ENCODE data around the gene TMEM91. TPM values are rescaled to one million over a fixed set of nuclear protein-coding genes. Genes with fewer than 3 reads are reported as not detected.

TMEM91 gene
- total and polyA plus RNA-seq, 7 donors = 0.88 to 3.1 (median 2.0) TPM

- Histone ChIP-seq H3K4me1 (peaks cover 17% of the 10 kb centered on the region), H3K9me3 (no peaks in the 10 kb centered on the region), H3K4me3 (no peak overlapping the region), H3K36me3 (ENCODE audit: insufficient read depth in 1 of 2, low read depth in 1 of 2) (peaks cover 12 to 65% of the 10 kb centered on the region in 2 donors), H3K27me3 (ENCODE audit: insufficient read depth in 3 of 3, low read length in 2 of 3) (no peaks in the 10 kb centered on the region), H3K27ac (peak overlapping the region; percentile 83)
- TF ChIP-seq, protein P1, sequence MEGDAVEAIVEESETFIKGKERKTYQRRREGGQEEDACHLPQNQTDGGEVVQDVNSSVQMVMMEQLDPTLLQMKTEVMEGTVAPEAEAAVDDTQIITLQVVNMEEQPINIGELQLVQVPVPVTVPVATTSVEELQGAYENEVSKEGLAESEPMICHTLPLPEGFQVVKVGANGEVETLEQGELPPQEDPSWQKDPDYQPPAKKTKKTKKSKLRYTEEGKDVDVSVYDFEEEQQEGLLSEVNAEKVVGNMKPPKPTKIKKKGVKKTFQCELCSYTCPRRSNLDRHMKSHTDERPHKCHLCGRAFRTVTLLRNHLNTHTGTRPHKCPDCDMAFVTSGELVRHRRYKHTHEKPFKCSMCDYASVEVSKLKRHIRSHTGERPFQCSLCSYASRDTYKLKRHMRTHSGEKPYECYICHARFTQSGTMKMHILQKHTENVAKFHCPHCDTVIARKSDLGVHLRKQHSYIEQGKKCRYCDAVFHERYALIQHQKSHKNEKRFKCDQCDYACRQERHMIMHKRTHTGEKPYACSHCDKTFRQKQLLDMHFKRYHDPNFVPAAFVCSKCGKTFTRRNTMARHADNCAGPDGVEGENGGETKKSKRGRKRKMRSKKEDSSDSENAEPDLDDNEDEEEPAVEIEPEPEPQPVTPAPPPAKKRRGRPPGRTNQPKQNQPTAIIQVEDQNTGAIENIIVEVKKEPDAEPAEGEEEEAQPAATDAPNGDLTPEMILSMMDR (IDR thresholded peaks at IDR 0.05) = peak; percentile 40
- peak; percentile 59 to 68 for DNase-seq
- ATAC-seq = peak; percentile 75 to 94 (median 88)
- intact Hi-C loops (cut with DNase I) = loop anchor here in 1 of 2 donors (10.0 kb wide), 1 partner anchor 227 kb away; no protein-coding TSS in a partner anchor
- 34 to 54% (median 38%) methylated on average over 23 of the region's 23 CpGs for WGBS, 3 donors
These were observed 55.4 kb downstream of the TMEM91 start for GRCh38 chr19:41431426-41432386.

DNA sequence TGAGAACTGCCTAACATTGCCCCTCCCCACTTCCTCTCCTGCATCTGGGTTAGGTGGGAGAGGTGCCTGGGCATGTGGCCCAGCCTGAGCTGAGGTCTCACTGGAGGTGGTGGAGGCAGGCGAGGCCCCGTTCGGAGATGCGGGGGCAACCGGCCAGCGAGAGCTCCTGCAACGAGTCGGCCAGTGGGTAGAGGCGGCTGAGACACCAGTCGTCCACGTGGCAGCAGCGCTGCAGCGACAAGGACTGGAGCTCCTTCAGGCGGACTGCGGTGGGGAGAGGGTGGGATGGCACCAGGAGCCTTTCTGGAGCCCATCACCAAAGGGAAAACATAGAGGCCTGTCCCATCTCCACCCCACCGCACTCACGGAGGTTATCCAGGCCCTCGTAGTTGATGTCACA lies 56.8 kb downstream of the TMEM91 start:
- DNase-seq (no peak), ATAC-seq (no peak)
- Histone ChIP-seq H3K9me3 (no peaks in the 10 kb centered on the region), H3K27ac (no peak overlapping the region), H3K4me3 (no peak overlapping the region), H3K27me3 (ENCODE audit: insufficient read depth in 3 of 3, low read length in 2 of 3) (no peaks in the 10 kb centered on the region), H3K36me3 (ENCODE audit: insufficient read depth in 1 of 2, low read depth in 1 of 2) (peaks cover 13 to 78% of the 10 kb centered on the region in 2 donors), H3K4me1 (peaks cover 17% of the 10 kb centered on the region)
- TF ChIP-seq, protein P1 (IDR thresholded peaks at IDR 0.05) = no peak
- WGBS, 3 donors = 85 to 93% (median 90%) methylated on average over 18 of the region's 18 CpGs
- intact Hi-C loops (cut with DNase I) = loop anchor here in 1 of 2 donors (10.0 kb wide), 1 partner anchor 228 kb away; no protein-coding TSS in a partner anchor

Other genes with a start within 250 kb of the TMEM91 start
- 1 to 10 TPM in 1 of 4 donors, under 1 TPM in 3; 0.27 to 1.1 (median 0.62) TPM for gene CYP2S1, start 183.3 kb upstream of the TMEM91 start, total RNA-seq
- gene CYP2S1, start 183.3 kb upstream of the TMEM91 start, polyA plus RNA-seq = under 1 TPM; 0.10 to 0.56 (median 0.26) TPM
- 10 to 100 TPM in 2 of 4 donors, 1 to 10 TPM in 2; 8.4 to 13.6 (median 11.0) TPM for gene AXL, start 157.3 kb upstream of the TMEM91 start, total RNA-seq
- 1 to 10 TPM; 3.3 to 4.4 (median 4.3) TPM for gene AXL, start 157.3 kb upstream of the TMEM91 start, polyA plus RNA-seq
- 100 to 1,000 TPM in 2 of 4 donors, 10 to 100 TPM in 2; 82.2 to 129 (median 105) TPM for gene HNRNPUL1, start 112.2 kb upstream of the TMEM91 start, total RNA-seq
- gene HNRNPUL1, start 112.2 kb upstream of the TMEM91 start, polyA plus RNA-seq = 10 to 100 TPM; 54.3 to 82.3 (median 69.2) TPM
- 10 to 100 TPM; 15.5 to 25.7 (median 21.6) TPM for gene CCDC97, start 66.4 kb upstream of the TMEM91 start, total RNA-seq
- gene CCDC97, start 66.4 kb upstream of the TMEM91 start, polyA plus RNA-seq = 10 to 100 TPM; 13.7 to 23.7 (median 19.9) TPM
- 10 to 100 TPM in 2 of 4 donors, 1 to 10 TPM in 2; 8.2 to 10.8 (median 10.1) TPM for gene TGFB1, start 22.6 kb upstream of the TMEM91 start, total RNA-seq
- gene TGFB1, start 22.6 kb upstream of the TMEM91 start, polyA plus RNA-seq = 10 to 100 TPM in 1 of 3 donors, 1 to 10 TPM in 2; 2.8 to 10.5 (median 3.2) TPM
- 1 to 10 TPM; 1.7 to 2.5 (median 2.0) TPM for gene B9D2, start 12.4 kb upstream of the TMEM91 start, total RNA-seq
- 10 to 100 TPM in 1 of 3 donors, 1 to 10 TPM in 2; 7.9 to 13.1 (median 9.3) TPM for gene B9D2, start 12.4 kb upstream of the TMEM91 start, polyA plus RNA-seq
- gene EXOSC5, start 20.8 kb downstream of the TMEM91 start, total RNA-seq = 10 to 100 TPM; 25.4 to 42.3 (median 41.2) TPM
- gene EXOSC5, start 20.8 kb downstream of the TMEM91 start, polyA plus RNA-seq = 10 to 100 TPM; 34.9 to 78.8 (median 59.0) TPM
- gene BCKDHA, start 21.3 kb downstream of the TMEM91 start, total RNA-seq = 10 to 100 TPM; 31.5 to 45.1 (median 39.8) TPM
- 10 to 100 TPM; 34.9 to 58.8 (median 43.3) TPM for gene BCKDHA, start 21.3 kb downstream of the TMEM91 start, polyA plus RNA-seq
- gene B3GNT8, start 50.8 kb downstream of the TMEM91 start, total RNA-seq = 1 to 10 TPM in 2 of 4 donors, under 1 TPM in 2; 0.55 to 1.9 (median 1.3) TPM
- gene B3GNT8, start 50.8 kb downstream of the TMEM91 start, polyA plus RNA-seq = under 1 TPM; 0.59 to 0.96 (median 0.73) TPM
- 10 to 100 TPM; 37.6 to 71.4 (median 59.5) TPM for gene DMAC2, start 63.4 kb downstream of the TMEM91 start, total RNA-seq
- 100 to 1,000 TPM in 1 of 3 donors, 10 to 100 TPM in 2; 68.5 to 113 (median 88.8) TPM for gene DMAC2, start 63.4 kb downstream of the TMEM91 start, polyA plus RNA-seq
- gene ERICH4, start 66.6 kb downstream of the TMEM91 start, total RNA-seq = not detected
- under 1 TPM in 2 of 3 donors, not detected in 1; 0.09 to 0.10 TPM for gene ERICH4, start 66.6 kb downstream of the TMEM91 start, polyA plus RNA-seq
- gene CEACAM21, start 199.6 kb downstream of the TMEM91 start, total RNA-seq = under 1 TPM in 2 of 4 donors, not detected in 2; 0.21 to 0.28 TPM
- gene CEACAM21, start 199.6 kb downstream of the TMEM91 start, polyA plus RNA-seq = under 1 TPM; 0.05 to 0.48 (median 0.20) TPM